ENCODE results near the gene PPP3R2.

The PPP3R2 gene

GRCh38 chr9:101594796-101595195, at the start of gene PPP3R2:
Gene PPP3R2 (minus strand): TSS chr9:101594969. CDS start chr9:101594921, 48 bp downstream.
- no peak for DNase-seq (ENCODE audit: low read depth, low spot score)

- no peak for DNase-seq (ENCODE audit: low read depth, low spot score)
Observed at GRCh38 chr9:101639785-101640665, 45.3 kb upstream of the PPP3R2 start.

GRCh38 chr9:101639311-101639710, 44.5 kb upstream of the PPP3R2 start:
- no peak for DNase-seq (ENCODE audit: low read depth, low spot score)

GRCh38 chr9:101636247-101636646, 41.5 kb upstream of the PPP3R2 start:
- DNase-seq (ENCODE audit: low read depth, low spot score): no peak

GRCh38 chr9:101635473-101635872, 40.7 kb upstream of the PPP3R2 start:
- DNase-seq (ENCODE audit: low read depth, low spot score): no peak

- no peak for DNase-seq (ENCODE audit: low read depth, low spot score)
Observed at GRCh38 chr9:101634741-101635409, 40.1 kb upstream of the PPP3R2 start.

- no peak for DNase-seq (ENCODE audit: low read depth, low spot score)
Observed at GRCh38 chr9:101632611-101633010, 37.8 kb upstream of the PPP3R2 start.

GRCh38 chr9:101631892-101632291, 37.1 kb upstream of the PPP3R2 start:
- no peak for DNase-seq (ENCODE audit: low read depth, low spot score)

- no peak for DNase-seq (ENCODE audit: low read depth, low spot score)
Observed at GRCh38 chr9:101629636-101630035, 34.9 kb upstream of the PPP3R2 start.

GRCh38 chr9:101628173-101628572, 33.4 kb upstream of the PPP3R2 start:
- DNase-seq (ENCODE audit: low read depth, low spot score): no peak

- DNase-seq (ENCODE audit: low read depth, low spot score): no peak
Observed at GRCh38 chr9:101626295-101626694, 31.5 kb upstream of the PPP3R2 start.

GRCh38 chr9:101625876-101626275, 31.1 kb upstream of the PPP3R2 start:
- no peak for DNase-seq (ENCODE audit: low read depth, low spot score)

- DNase-seq (ENCODE audit: low read depth, low spot score): no peak
Observed at GRCh38 chr9:101620452-101620851, 25.7 kb upstream of the PPP3R2 start.

GRCh38 chr9:101618698-101619097, 23.9 kb upstream of the PPP3R2 start:
- no peak for DNase-seq (ENCODE audit: low read depth, low spot score)

- no peak for DNase-seq (ENCODE audit: low read depth, low spot score)
Observed at GRCh38 chr9:101605547-101605946, 10.8 kb upstream of the PPP3R2 start.

GRCh38 chr9:101604296-101604695, 9.5 kb upstream of the PPP3R2 start:
- DNase-seq (ENCODE audit: low read depth, low spot score): no peak

- DNase-seq (ENCODE audit: low read depth, low spot score): no peak
Observed at GRCh38 chr9:101601904-101602765, 7.4 kb upstream of the PPP3R2 start.

GRCh38 chr9:101593345-101593744, 1.4 kb downstream of the PPP3R2 start:
- no peak for DNase-seq (ENCODE audit: low read depth, low spot score)

- no peak for DNase-seq (ENCODE audit: low read depth, low spot score)
Observed at GRCh38 chr9:101592788-101593187, 2.0 kb downstream of the PPP3R2 start.

GRCh38 chr9:101591787-101592446, 2.9 kb downstream of the PPP3R2 start:
- no peak for DNase-seq (ENCODE audit: low read depth, low spot score)

- DNase-seq (ENCODE audit: low read depth, low spot score): no peak
Observed at GRCh38 chr9:101590901-101591300, 3.9 kb downstream of the PPP3R2 start.

All from activated CD4-positive, CD25-positive, alpha-beta regulatory T cell treated with anti-CD3 and anti-CD28 coated beads, Interleukin-2, amount 50 U/mL, for 16 hours (primary cell).